ENCODE data around the gene NDUFA8.

DNA sequence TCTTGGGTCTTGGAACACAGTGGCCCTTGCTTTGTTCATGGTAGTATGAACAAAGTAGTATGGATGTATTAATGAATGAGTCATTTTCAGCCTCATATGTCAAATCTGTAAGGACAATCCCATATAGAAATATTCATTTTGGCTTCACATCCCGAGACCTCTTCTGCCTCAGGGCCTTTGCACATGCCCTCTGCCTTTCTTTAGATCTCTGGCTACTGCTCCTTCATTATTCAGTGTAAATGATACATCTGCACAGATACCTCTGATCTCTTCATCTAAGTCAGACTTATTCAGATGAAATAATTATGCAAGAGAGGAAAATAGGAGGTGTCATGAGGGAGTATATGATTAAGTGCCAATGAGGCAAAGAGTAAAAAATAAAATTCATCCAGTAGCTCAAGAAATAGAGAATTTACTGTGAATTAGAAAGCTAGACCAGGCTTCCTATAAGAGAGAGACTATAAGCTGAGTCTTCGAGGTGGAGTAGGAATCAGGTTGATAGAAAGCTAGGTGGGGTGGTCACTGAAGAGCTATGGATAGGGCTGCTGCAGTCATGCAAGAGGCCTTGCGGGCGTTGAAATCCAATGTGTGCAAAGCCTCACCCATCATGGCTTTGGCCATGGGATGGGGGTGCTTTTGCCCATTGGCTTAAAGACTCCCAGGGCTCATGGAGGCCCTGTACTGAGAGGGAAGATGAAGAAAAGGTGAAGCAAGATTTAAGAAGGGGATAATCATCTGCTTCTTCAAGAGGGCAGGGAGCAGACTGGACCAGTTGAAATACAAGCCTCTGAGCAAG lies 62.8 kb downstream of the NDUFA8 start:
- TF ChIP-seq, protein P1, sequence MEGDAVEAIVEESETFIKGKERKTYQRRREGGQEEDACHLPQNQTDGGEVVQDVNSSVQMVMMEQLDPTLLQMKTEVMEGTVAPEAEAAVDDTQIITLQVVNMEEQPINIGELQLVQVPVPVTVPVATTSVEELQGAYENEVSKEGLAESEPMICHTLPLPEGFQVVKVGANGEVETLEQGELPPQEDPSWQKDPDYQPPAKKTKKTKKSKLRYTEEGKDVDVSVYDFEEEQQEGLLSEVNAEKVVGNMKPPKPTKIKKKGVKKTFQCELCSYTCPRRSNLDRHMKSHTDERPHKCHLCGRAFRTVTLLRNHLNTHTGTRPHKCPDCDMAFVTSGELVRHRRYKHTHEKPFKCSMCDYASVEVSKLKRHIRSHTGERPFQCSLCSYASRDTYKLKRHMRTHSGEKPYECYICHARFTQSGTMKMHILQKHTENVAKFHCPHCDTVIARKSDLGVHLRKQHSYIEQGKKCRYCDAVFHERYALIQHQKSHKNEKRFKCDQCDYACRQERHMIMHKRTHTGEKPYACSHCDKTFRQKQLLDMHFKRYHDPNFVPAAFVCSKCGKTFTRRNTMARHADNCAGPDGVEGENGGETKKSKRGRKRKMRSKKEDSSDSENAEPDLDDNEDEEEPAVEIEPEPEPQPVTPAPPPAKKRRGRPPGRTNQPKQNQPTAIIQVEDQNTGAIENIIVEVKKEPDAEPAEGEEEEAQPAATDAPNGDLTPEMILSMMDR (IDR thresholded peaks at IDR 0.05) = no peak
- no peak for TF ChIP-seq POLR2AphosphoS5 (IDR thresholded peaks at IDR 0.05; ENCODE audit: insufficient read depth in 1 of 2, low read depth in 1 of 2)
- TF ChIP-seq POLR2A (IDR thresholded peaks at IDR 0.05) = no peak

All from vagina (tissue), 2 donors.